Large intestine (tissue), 3 donors: ENCODE results near the gene FLT3LG. TPM values are rescaled to one million over a fixed set of nuclear protein-coding genes. Genes with fewer than 3 reads are reported as not detected.

Experiments
- DNase-seq, 2 donors: peaks; one replicate each; pipeline versions ENCODE4 v3.0.0 to v3.0.0-alpha.2; 2013
- H3K27ac ChIP-seq: one replicate; pipeline ENCODE4 v1.5.1; 2013; ENCODE audit warnings: low read length
- H3K27me3 ChIP-seq: 2 replicates; pipeline ENCODE4 v1.6.1; 2013; ENCODE audit warnings: low read length; ENCODE audit not compliant: control insufficient read depth, insufficient read depth
- H3K36me3 ChIP-seq: 2 replicates; pipeline ENCODE4 v1.6.1; 2013; ENCODE audit warnings: low read length; ENCODE audit not compliant: control insufficient read depth, insufficient read depth
- H3K4me1 ChIP-seq: one replicate; pipeline ENCODE4 v1.6.1; 2013; ENCODE audit warnings: low read length; ENCODE audit not compliant: control insufficient read depth, insufficient read depth
- H3K4me3 ChIP-seq: one replicate; pipeline ENCODE4 v1.5.1; 2013; ENCODE audit warnings: low read length
- H3K9me3 ChIP-seq: one replicate; pipeline ENCODE4 v1.6.1; 2013; ENCODE audit warnings: mild to moderate bottlenecking, low read depth, low read length, moderate library complexity; ENCODE audit not compliant: control insufficient read depth
- WGBS: methylation state at CpG from one replicate; pipeline ENCODE4 v1.1.5; 2013; ENCODE audit warnings: low lambda C conversion rate; ENCODE audit not compliant: insufficient coverage; 5-methylcytosine and 5-hydroxymethylcytosine counted together
- polyA plus RNA-seq: library from polyadenylated mRNA; unstranded; fragments of 120-200 nt; gene quantifications from one replicate; pipeline ENCODE4 v1.2.1, GENCODE V29; 2013

Gene FLT3LG
- polyA plus RNA-seq, 1 donor: 6.6 TPM

DNA sequence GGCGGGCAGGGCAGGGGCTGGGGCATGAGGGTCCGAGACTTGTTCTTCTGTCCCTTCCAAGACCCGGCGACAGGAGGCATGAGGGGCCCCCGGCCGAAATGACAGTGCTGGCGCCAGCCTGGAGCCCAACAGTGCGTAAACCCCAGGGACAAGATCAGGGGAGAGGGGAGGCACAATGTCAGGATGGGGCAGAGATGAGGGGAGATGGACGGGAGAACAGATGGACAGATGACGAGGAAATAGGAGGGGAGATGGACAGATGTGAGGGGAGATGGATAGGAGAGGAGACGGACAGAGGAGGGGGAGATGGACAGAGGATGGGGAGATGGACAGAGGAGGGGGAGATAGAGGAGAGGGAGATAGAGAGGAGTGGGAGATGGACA lies 518 bp downstream of the FLT3LG start:
- H3K4me3 ChIP-seq: peak overlapping the region; percentile 56
- no peaks in the 10 kb centered on the region for H3K27me3 ChIP-seq
- H3K27ac ChIP-seq: peak overlapping the region; percentile 6
- no peak for DNase-seq
- 17% methylated on average over 3 of the region's 11 CpGs for WGBS
- H3K4me1 ChIP-seq: peaks cover 11% of the 10 kb centered on the region
- H3K36me3 ChIP-seq: peaks cover 6% of the 10 kb centered on the region
- H3K9me3 ChIP-seq: no peaks in the 10 kb centered on the region

- WGBS: 42% methylated on average over 2 of the region's 15 CpGs
- H3K27ac ChIP-seq: no peak overlapping the region
These were observed 1.3 kb downstream of the FLT3LG start for GRCh38 chr19:49475191-49475917.

DNA sequence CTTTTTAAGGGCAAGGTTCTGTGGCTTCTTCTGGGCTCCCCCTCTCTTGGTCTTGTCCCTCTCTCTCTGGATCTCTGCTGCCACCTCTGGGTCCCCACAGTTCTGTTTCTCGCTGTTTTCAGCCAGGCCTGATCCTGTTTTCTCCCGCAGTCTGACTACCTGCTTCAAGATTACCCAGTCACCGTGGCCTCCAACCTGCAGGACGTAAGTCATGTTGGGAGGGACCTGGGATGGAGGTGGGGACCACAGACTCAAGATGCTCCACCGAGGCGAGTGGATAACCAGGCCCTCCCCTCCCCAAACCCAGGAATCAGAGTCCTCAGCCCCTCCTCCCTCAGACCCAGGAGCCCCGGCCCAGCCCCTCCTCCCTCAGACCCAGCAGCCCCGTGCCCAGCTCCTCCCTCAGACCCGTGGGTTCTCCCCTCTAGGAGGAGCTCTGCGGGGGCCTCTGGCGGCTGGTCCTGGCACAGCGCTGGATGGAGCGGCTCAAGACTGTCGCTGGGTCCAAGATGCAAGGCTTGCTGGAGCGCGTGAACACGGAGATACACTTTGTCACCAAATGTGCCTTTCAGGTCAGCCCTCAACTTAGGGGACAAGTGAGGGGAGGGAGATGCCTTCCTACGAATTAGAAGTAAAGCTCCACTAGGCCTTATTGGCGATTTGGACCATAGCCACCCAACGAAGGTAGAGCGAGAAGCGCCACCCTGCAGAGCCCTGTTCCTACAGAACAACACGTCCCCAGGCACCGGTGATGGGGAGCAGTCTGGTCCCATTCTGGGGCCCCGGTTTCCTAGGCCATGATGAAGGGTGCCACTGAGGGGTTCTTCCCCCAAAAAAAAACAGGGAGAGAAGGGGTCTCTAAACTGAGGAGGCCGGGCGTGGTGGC lies 2.2 kb downstream of the FLT3LG start:
- Histone ChIP-seq H3K36me3 (peaks cover 2% of the 10 kb centered on the region), H3K4me1 (peaks cover 11% of the 10 kb centered on the region), H3K9me3 (no peaks in the 10 kb centered on the region), H3K4me3 (no peak overlapping the region), H3K27ac (no peak overlapping the region), H3K27me3 (no peaks in the 10 kb centered on the region)
- no CpG with 5 or more reads among the region's 27 CpGs for WGBS
- DNase-seq: peak in 1 of 2 donors; percentile 71

More at GRCh38 chr19:49475191-49475917, 1.3 kb downstream of the FLT3LG start:
- DNase-seq: no peak
- Histone ChIP-seq H3K27me3 (no peaks in the 10 kb centered on the region), H3K4me3 (no peak overlapping the region), H3K9me3 (no peaks in the 10 kb centered on the region), H3K36me3 (no peaks in the 10 kb centered on the region), H3K4me1 (peaks cover 11% of the 10 kb centered on the region)

DNA sequence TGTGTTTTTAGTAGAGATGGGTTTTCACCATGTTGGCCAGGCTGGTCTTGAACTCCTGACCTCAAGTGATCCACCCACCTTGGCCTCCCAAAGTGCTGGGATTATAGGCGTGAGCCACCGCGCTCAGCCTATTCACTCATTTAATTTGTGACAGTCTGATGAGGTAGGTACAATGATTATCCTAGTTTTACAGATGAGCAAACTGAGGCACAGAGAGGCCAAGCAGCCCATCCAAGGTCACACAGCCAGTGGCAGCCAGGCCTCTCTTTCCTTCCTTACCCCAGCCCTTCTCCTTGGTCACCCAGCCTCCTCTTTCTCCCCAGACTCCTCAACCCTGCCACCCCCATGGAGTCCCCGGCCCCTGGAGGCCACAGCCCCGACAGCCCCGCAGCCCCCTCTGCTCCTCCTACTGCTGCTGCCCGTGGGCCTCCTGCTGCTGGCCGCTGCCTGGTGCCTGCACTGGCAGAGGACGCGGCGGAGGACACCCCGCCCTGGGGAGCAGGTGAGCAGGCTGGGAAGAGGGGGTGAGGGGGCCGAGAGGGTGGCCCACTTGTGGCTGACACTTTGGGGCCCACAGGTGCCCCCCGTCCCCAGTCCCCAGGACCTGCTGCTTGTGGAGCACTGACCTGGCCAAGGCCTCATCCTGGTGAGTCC lies 6.1 kb downstream of the FLT3LG start:
- no CpG with 5 or more reads among the region's 14 CpGs for WGBS
- Histone ChIP-seq H3K4me3 (no peak overlapping the region), H3K36me3 (peaks cover 2% of the 10 kb centered on the region), H3K4me1 (no peaks in the 10 kb centered on the region), H3K27me3 (no peaks in the 10 kb centered on the region), H3K27ac (no peak overlapping the region), H3K9me3 (no peaks in the 10 kb centered on the region)
- DNase-seq: no peak

- no peak overlapping the region for H3K27ac ChIP-seq
- no peak overlapping the region for H3K4me3 ChIP-seq
- WGBS: no CpG with 5 or more reads among the region's 7 CpGs
- peaks cover 2% of the 10 kb centered on the region for H3K36me3 ChIP-seq
- DNase-seq: no peak
- no peaks in the 10 kb centered on the region for H3K9me3 ChIP-seq
- H3K27me3 ChIP-seq: no peaks in the 10 kb centered on the region
- no peaks in the 10 kb centered on the region for H3K4me1 ChIP-seq
These were observed 7.1 kb downstream of the FLT3LG start for GRCh38 chr19:49481020-49481683.

GRCh38 chr19:49486232-49486631 lies 12.2 kb downstream of the FLT3LG start:
- WGBS: no CpG with 5 or more reads among the region's 7 CpGs
- Histone ChIP-seq H3K36me3 (peaks cover 26% of the 10 kb centered on the region), H3K27ac (no peak overlapping the region), H3K27me3 (no peaks in the 10 kb centered on the region), H3K4me1 (peaks cover 24% of the 10 kb centered on the region), H3K9me3 (no peaks in the 10 kb centered on the region), H3K4me3 (no peak overlapping the region)
- DNase-seq: no peak

GRCh38 chr19:49486710-49487276 lies 12.8 kb downstream of the FLT3LG start:
- peak overlapping the region; percentile 21 for H3K4me3 ChIP-seq
- H3K4me1 ChIP-seq: peaks cover 29% of the 10 kb centered on the region
- H3K27me3 ChIP-seq: no peaks in the 10 kb centered on the region
- no peaks in the 10 kb centered on the region for H3K9me3 ChIP-seq
- no peak for DNase-seq
- H3K27ac ChIP-seq: peak overlapping the region; percentile 44
- no CpG with 5 or more reads among the region's 23 CpGs for WGBS
- H3K36me3 ChIP-seq: peaks cover 31% of the 10 kb centered on the region

- peak; percentile 100 for DNase-seq
- Histone ChIP-seq H3K27me3 (no peaks in the 10 kb centered on the region), H3K36me3 (peaks cover 36% of the 10 kb centered on the region), H3K4me3 (peak within 1 kb of the TSS; percentile 99), H3K27ac (peak within 1 kb of the TSS; percentile 83), H3K9me3 (no peaks in the 10 kb centered on the region), H3K4me1 (peaks cover 34% of the 10 kb centered on the region)
- WGBS: no CpG with 5 or more reads among the region's 57 CpGs
These were observed 13.4 kb downstream of the FLT3LG start, which contains the start of gene RPL13A for GRCh38 chr19:49487277-49488045. RPL13A (plus strand) TSS chr19:49487608; CDS start chr19:49487630, 22 bp downstream.

- H3K9me3 ChIP-seq: no peaks in the 10 kb centered on the region
- H3K36me3 ChIP-seq: peaks cover 42% of the 10 kb centered on the region
These were observed 14.2 kb downstream of the FLT3LG start for GRCh38 chr19:49488046-49488862.

More at GRCh38 chr19:49488046-49488862, 14.2 kb downstream of the FLT3LG start:
- H3K4me3 ChIP-seq: peak overlapping the region; percentile 99
- 5% methylated on average over 4 of the region's 26 CpGs for WGBS
- peaks cover 40% of the 10 kb centered on the region for H3K4me1 ChIP-seq
- H3K27ac ChIP-seq: peak overlapping the region; percentile 83
- no peak for DNase-seq
- H3K27me3 ChIP-seq: no peaks in the 10 kb centered on the region
